ENCODE measurements around the gene INPP5D.

The INPP5D gene

DNA sequence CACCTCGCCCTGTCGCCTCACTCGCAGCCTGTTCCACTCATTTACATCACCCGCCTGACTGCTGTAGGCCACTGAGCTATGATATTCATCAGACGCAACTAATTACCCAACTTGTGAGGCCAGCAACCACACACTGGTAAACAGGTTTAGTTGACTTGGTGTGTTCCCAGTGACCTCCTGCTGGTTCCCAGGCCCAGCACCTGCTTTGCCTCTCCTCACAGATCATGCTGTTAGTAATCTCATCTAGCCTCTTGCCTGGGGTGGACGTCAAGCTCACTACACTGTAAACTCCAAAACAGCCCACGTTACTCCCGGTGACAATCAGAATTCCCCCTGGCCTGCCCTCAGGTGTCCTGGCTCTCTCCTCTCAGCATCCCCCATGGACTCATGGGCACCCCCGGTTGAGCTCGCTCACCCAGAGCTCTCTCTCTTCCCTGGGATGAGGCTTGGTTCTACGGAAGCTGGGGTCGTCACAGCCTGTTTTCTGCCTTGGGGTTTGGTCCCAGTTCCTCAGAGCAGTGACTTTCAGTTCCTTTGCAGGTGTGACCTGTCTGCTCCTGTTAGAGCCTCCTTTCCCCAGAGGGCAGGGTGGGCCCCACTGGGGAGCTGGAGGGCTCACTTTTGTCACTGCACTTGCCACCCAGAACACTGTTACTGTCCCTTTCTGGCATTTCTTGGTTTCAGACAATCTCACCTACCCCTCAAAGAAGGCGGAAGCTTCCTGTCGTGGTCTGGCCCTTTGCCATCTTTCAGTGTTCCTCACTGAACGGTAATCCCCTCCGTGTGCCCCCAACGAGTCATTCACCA lies 40.3 kb downstream of the INPP5D start:
- H3K4me3 ChIP-seq (replicated peaks; ENCODE audit: low read depth, low read length): no peak overlapping the region
- TF ChIP-seq CTCF (IDR thresholded peaks at IDR 0.05; ENCODE audit: low read length, missing control alignments): no peak
- no peak for DNase-seq (ENCODE audit: low read depth)

- no peak for DNase-seq (ENCODE audit: low read depth)
- no peak overlapping the region for H3K4me3 ChIP-seq (replicated peaks; ENCODE audit: low read depth, low read length)
- TF ChIP-seq CTCF (IDR thresholded peaks at IDR 0.05; ENCODE audit: low read length, missing control alignments): no peak
Measured at GRCh38 chr2:233101141-233101540, 41.0 kb downstream of the INPP5D start.

GRCh38 chr2:233101816-233102215 lies 41.7 kb downstream of the INPP5D start:
- TF ChIP-seq CTCF (IDR thresholded peaks at IDR 0.05; ENCODE audit: low read length, missing control alignments): no peak
- no peak for DNase-seq (ENCODE audit: low read depth)
- no peak overlapping the region for H3K4me3 ChIP-seq (replicated peaks; ENCODE audit: low read depth, low read length)

DNA sequence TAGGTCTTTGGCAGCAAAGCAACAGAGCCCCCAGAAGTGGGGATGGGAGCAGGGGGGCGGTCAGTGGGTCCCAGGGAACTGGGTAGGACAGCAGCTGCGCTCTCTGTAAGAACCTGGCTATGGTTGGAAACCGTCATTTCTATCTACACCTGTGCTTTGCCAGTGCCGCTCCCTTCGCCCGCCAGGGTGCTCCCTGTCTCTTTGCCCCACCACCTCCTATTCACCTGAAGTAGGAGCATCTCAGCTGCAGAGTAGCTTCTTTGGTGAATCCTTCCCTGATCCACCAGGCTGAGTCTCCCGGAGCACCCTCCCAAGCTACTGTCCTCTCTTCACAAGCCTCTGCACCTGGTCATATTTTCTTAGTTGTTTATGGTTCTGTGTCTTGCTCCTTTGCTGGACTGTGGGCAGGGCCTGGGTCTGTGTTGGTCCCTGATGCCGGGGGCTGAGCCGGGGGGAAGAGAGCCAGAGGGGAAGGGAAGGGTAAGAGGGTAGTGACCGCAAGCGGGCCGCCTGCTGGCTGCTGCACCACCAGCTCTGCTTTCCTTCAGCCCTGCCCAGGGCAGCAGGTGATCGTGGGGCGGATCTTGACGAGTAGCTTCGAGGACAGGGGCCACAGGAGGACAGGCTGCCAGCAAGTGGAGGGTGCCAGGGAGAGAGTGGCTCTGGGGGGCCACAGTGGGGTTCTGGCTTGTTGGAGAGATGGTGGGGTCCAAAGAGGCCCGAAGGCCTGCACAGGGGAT lies 45.2 kb downstream of the INPP5D start:
- TF ChIP-seq CTCF (IDR thresholded peaks at IDR 0.05; ENCODE audit: low read length, missing control alignments): no peak
- no peak for DNase-seq (ENCODE audit: low read depth)
- no peak overlapping the region for H3K4me3 ChIP-seq (replicated peaks; ENCODE audit: low read depth, low read length)

GRCh38 chr2:233105930-233106329 lies 45.8 kb downstream of the INPP5D start:
- no peak for TF ChIP-seq CTCF (IDR thresholded peaks at IDR 0.05; ENCODE audit: low read length, missing control alignments)
- DNase-seq (ENCODE audit: low read depth): no peak

DNA sequence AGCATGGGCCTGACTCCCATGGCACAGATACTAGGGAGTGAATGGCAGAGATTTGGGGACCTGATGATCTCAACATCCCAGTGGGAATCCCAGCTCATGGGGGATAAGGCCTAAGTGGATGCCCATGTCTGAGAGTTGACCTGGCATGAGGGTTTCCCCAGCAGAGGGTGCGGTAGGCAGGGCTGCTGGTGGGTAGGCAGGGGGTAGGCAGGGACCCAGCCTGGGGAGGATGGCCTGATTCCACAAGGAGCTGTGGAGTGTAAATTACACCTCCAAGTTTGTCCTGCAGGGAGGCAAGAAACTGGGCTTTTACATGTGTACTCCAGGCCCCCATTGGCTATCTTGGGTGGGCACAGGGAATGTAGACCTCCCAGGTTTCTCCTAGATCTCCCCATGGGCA lies 46.9 kb downstream of the INPP5D start:
- no peak for TF ChIP-seq CTCF (IDR thresholded peaks at IDR 0.05; ENCODE audit: low read length, missing control alignments)
- DNase-seq (ENCODE audit: low read depth): no peak

More at GRCh38 chr2:233105930-233106329, 45.8 kb downstream of the INPP5D start:
- H3K4me3 ChIP-seq (replicated peaks; ENCODE audit: low read depth, low read length): no peak overlapping the region

More for the DNA sequence above, 46.9 kb downstream of the INPP5D start:
- no peak overlapping the region for H3K4me3 ChIP-seq (replicated peaks; ENCODE audit: low read depth, low read length)
